ENCODE results near the gene MYH4. TPM values are rescaled to one million over a fixed set of nuclear protein-coding genes. Genes with fewer than 3 reads are reported as not detected.

The MYH4 gene
- total and polyA plus RNA-seq, 8 donors: not detected

DNA sequence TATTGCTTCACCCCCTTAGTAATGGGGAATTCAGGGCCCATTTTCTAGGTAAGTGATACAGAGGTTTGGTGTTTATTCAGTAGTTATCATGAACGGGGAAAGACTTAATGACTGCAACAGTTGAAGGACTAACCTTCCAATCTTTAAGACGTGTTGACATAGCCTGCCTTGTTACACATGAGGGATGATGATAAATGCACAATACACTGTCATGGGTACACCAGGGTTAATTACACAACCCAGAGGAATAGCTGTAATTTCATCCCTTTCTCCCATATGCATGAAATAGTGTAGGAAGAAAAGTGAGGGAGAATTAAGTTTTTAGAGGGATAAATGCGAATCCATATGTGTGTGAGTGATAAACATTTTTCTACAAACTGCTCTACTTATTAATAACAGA is 10.7 kb downstream of the MYH4 start:
- FAIRE-seq (no peak), ATAC-seq (no peak), DNase-seq (no peak)
- no peak for TF ChIP-seq CTCF (IDR thresholded peaks at IDR 0.05)
- Histone ChIP-seq H3K27me3 (peaks cover 0 to 6% (median 0%) of the 10 kb centered on the region in 4 donors), H3K36me3 (no peaks in the 10 kb centered on the region), H3K4me1 (no peaks in the 10 kb centered on the region), H3K9me3 (no peaks in the 10 kb centered on the region), H3K27ac (no peak overlapping the region), H3K4me3 (no peak overlapping the region)
- intact Hi-C loops (cut with DNase I): no loop called here
- 21 to 30% methylated on average over 3 of the region's 3 CpGs for WGBS, 2 donors

- no peak for FAIRE-seq
- no peak overlapping the region for H3K4me3 ChIP-seq
- no peaks in the 10 kb centered on the region for H3K4me1 ChIP-seq
- no peak overlapping the region for H3K27ac ChIP-seq
- 19 to 21% methylated on average over 1 of the region's 1 CpG for WGBS, 2 donors
- H3K36me3 ChIP-seq: no peaks in the 10 kb centered on the region
- no peak for DNase-seq
- H3K9me3 ChIP-seq: no peaks in the 10 kb centered on the region
- TF ChIP-seq CTCF (IDR thresholded peaks at IDR 0.05): no peak
- no peak for ATAC-seq
- H3K27me3 ChIP-seq: peaks cover 0 to 6% (median 0%) of the 10 kb centered on the region in 4 donors
- intact Hi-C loops (cut with DNase I): no loop called here
Measured at GRCh38 chr17:10457952-10458351, 11.4 kb downstream of the MYH4 start.

- no peak for TF ChIP-seq CTCF (IDR thresholded peaks at IDR 0.05)
- Histone ChIP-seq H3K9me3 (no peaks in the 10 kb centered on the region), H3K27ac (no peak overlapping the region), H3K36me3 (no peaks in the 10 kb centered on the region), H3K27me3 (no peaks in the 10 kb centered on the region), H3K4me1 (peaks cover 0 to 5% (median 0%) of the 10 kb centered on the region in 3 donors), H3K4me3 (no peak overlapping the region)
- 45 to 50% methylated on average over 7 of the region's 7 CpGs for WGBS, 2 donors
- ATAC-seq: peak in 3 of 4 donors; percentile 19 to 45 (median 35)
- intact Hi-C loops (cut with DNase I): no loop called here
- no peak for DNase-seq
- FAIRE-seq: peak; percentile 9
Measured at GRCh38 chr17:10447026-10447931, 22.1 kb downstream of the MYH4 start.

DNA sequence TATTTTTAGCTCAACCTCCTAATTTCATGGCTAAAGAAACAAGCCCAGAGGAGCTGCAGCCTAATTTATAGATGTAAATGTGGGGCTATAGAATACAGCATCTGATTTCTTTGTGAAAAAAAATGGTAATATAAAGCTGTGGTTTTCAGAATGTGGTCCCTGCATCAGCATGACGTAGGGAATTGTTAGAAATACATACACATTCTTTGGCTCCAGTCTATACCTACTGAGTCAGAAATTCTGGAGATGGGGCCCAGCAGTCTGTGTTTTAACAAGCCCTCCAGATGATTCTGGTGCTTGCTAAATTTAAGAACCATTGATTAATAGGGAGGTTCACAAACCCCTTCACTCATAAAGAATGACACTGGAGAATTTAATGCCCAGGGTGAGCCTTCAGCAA is 29.5 kb downstream of the MYH4 start:
- no peak overlapping the region for H3K27ac ChIP-seq
- ATAC-seq (no peak), FAIRE-seq (no peak), DNase-seq (no peak)
- no peak overlapping the region for H3K4me3 ChIP-seq
- no peak for TF ChIP-seq CTCF (IDR thresholded peaks at IDR 0.05)
- no peaks in the 10 kb centered on the region for H3K27me3 ChIP-seq
- H3K9me3 ChIP-seq: no peaks in the 10 kb centered on the region
- intact Hi-C loops (cut with DNase I): no loop called here
- 39 to 52% methylated on average over 1 of the region's 1 CpG for WGBS, 2 donors
- H3K36me3 ChIP-seq: no peaks in the 10 kb centered on the region
- H3K4me1 ChIP-seq: no peaks in the 10 kb centered on the region

DNA sequence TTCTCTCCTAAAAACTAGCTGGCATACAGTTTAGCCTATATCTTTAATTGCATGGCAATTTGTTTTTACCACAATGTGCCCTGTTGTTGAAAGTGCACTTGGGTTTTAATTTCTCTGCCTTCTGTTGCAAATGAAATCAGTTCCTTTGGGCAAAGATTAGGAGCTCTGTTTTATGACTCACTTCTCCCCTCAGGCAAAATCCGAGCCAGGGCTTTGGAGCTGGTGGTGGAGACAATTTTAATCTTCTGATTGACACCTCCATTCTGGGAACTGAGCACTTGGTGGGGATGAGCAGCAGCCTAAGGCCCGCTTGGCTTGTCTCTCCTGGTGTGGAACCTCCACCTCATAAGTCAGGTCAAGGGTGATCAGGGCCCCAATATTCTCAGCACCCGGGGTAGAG is 34.3 kb downstream of the MYH4 start:
- WGBS, 2 donors: 47 to 70% methylated on average over 3 of the region's 3 CpGs
- FAIRE-seq: no peak
- ATAC-seq: no peak
- no peak for TF ChIP-seq CTCF (IDR thresholded peaks at IDR 0.05)
- DNase-seq: no peak
- no peaks in the 10 kb centered on the region for H3K9me3 ChIP-seq
- no peaks in the 10 kb centered on the region for H3K36me3 ChIP-seq
- intact Hi-C loops (cut with DNase I): no loop called here
- no peak overlapping the region for H3K4me3 ChIP-seq
- H3K4me1 ChIP-seq: no peaks in the 10 kb centered on the region
- H3K27ac ChIP-seq: no peak overlapping the region
- H3K27me3 ChIP-seq: no peaks in the 10 kb centered on the region
